ENCODE data around the gene GTPBP1.

The GTPBP1 gene

DNA sequence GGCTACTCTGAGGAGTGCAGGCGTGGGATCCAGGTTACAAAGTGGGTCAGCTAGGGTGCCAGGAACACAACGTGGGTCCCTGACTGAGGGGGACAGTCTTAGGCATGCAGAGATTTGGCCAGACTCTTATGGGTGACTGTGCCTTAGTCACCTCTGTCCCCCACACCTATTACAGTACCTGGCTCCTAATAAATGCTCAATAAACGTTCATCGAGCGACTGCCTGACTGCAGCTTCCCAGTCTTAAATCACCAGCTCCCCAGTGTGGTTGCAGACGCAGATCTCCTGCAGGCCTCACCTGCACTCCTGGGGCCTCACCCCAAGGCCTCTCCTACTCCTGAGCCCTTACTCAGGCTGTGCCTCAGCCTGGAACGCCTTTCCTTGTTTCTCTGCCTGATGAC, 53.3 kb downstream of the GTPBP1 start:
- H2AFZ ChIP-seq (ENCODE audit: low read depth, low read length, severe bottlenecking): no peak overlapping the region
- peaks cover 7% of the 10 kb centered on the region for H3F3A ChIP-seq (ENCODE audit: insufficient read depth)

DNA sequence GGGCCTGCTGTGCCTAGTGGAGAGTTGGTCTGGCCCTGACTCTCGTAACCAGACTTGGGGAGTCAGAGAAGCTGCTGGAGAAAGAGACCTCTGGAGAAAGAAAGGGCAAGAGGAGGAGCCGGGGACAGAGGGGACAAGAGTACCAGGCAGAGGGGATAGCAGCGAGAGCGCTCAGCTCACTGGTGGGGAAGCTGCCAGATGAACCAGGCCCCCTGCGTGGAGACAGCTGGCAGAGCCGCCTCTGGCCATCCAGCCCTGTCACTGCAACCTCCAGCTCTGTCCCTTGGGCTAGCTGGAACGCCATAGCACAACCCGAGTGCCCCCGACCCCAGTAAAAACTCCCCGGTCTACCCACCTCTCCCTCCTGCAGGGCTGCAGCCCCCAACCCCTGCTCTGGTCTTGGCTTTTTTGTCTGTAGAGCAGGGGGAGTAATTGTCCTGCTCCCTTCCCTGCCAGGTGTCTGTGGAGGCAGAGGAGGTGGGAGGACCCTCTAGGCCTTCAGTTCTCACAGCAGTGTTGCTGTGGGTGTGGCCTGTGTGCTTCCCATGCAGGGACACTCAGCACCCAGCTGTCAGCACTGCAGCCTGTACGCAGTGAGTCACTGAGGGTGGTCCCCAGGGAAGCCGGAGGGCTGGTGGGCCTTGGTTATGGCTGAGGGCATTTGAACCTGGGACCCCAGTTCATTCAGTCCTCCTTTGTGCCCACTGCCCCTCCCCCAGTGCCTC, 54.9 kb downstream of the GTPBP1 start:
- no peaks in the 10 kb centered on the region for H3K27me3 ChIP-seq (ENCODE audit: low read length)
- H4K20me1 ChIP-seq (ENCODE audit: low read depth, low read length): no peaks in the 10 kb centered on the region
- H3K27ac ChIP-seq (ENCODE audit: low read depth, low read length): no peak overlapping the region
- H3K36me3 ChIP-seq (ENCODE audit: low read length): no peaks in the 10 kb centered on the region
- no peak overlapping the region for H3K4me2 ChIP-seq (ENCODE audit: low read depth, low read length, poor library complexity, severe bottlenecking)
- no peak overlapping the region for H3K4me3 ChIP-seq (ENCODE audit: insufficient read depth, low read length, poor library complexity, severe bottlenecking)
- H3F3A ChIP-seq (ENCODE audit: insufficient read depth): 0 out of 2 replicates have a peak, but pooled peaks cover 4% of the 10 kb centered on the region
- TF ChIP-seq EZH2phosphoT487 (conservative IDR thresholded peaks at IDR 0.05; ENCODE audit: low read length): no peak
- TF ChIP-seq, protein P1, sequence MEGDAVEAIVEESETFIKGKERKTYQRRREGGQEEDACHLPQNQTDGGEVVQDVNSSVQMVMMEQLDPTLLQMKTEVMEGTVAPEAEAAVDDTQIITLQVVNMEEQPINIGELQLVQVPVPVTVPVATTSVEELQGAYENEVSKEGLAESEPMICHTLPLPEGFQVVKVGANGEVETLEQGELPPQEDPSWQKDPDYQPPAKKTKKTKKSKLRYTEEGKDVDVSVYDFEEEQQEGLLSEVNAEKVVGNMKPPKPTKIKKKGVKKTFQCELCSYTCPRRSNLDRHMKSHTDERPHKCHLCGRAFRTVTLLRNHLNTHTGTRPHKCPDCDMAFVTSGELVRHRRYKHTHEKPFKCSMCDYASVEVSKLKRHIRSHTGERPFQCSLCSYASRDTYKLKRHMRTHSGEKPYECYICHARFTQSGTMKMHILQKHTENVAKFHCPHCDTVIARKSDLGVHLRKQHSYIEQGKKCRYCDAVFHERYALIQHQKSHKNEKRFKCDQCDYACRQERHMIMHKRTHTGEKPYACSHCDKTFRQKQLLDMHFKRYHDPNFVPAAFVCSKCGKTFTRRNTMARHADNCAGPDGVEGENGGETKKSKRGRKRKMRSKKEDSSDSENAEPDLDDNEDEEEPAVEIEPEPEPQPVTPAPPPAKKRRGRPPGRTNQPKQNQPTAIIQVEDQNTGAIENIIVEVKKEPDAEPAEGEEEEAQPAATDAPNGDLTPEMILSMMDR (IDR thresholded peaks at IDR 0.05; ENCODE audit: insufficient read depth, low read length, poor library complexity, severe bottlenecking): no peak
- no peak overlapping the region for H2AFZ ChIP-seq (ENCODE audit: low read depth, low read length, severe bottlenecking)
- no peak overlapping the region for H3K9ac ChIP-seq (ENCODE audit: low read length)
- no peaks in the 10 kb centered on the region for H3K9me3 ChIP-seq (ENCODE audit: insufficient read depth, low read length)
- no peaks in the 10 kb centered on the region for H3K9me2 ChIP-seq (replicated peaks; ENCODE audit: insufficient read depth, low read length)
- no peaks in the 10 kb centered on the region for H3K79me2 ChIP-seq (ENCODE audit: insufficient read depth, low read length)

More for the DNA sequence above, 53.3 kb downstream of the GTPBP1 start:
- Histone ChIP-seq H3K9me3 (ENCODE audit: insufficient read depth, low read length) (no peaks in the 10 kb centered on the region), H3K36me3 (ENCODE audit: low read length) (no peaks in the 10 kb centered on the region), H3K27me3 (ENCODE audit: low read length) (no peaks in the 10 kb centered on the region), H3K9ac (ENCODE audit: low read length) (no peak overlapping the region), H3K79me2 (ENCODE audit: insufficient read depth, low read length) (peaks cover 15% of the 10 kb centered on the region; the same call in 1 of the 2 replicates), H3K4me3 (ENCODE audit: insufficient read depth, low read length, poor library complexity, severe bottlenecking) (no peak overlapping the region), H4K20me1 (ENCODE audit: low read depth, low read length) (no peaks in the 10 kb centered on the region), H3K4me2 (ENCODE audit: low read depth, low read length, poor library complexity, severe bottlenecking) (no peak overlapping the region), H3K27ac (ENCODE audit: low read depth, low read length) (no peak overlapping the region), H3K9me2 (replicated peaks; ENCODE audit: insufficient read depth, low read length) (no peaks in the 10 kb centered on the region)
- TF ChIP-seq EZH2phosphoT487 (conservative IDR thresholded peaks at IDR 0.05; ENCODE audit: low read length): no peak
- TF ChIP-seq, protein P1 (IDR thresholded peaks at IDR 0.05; ENCODE audit: insufficient read depth, low read length, poor library complexity, severe bottlenecking): no peak

DNA sequence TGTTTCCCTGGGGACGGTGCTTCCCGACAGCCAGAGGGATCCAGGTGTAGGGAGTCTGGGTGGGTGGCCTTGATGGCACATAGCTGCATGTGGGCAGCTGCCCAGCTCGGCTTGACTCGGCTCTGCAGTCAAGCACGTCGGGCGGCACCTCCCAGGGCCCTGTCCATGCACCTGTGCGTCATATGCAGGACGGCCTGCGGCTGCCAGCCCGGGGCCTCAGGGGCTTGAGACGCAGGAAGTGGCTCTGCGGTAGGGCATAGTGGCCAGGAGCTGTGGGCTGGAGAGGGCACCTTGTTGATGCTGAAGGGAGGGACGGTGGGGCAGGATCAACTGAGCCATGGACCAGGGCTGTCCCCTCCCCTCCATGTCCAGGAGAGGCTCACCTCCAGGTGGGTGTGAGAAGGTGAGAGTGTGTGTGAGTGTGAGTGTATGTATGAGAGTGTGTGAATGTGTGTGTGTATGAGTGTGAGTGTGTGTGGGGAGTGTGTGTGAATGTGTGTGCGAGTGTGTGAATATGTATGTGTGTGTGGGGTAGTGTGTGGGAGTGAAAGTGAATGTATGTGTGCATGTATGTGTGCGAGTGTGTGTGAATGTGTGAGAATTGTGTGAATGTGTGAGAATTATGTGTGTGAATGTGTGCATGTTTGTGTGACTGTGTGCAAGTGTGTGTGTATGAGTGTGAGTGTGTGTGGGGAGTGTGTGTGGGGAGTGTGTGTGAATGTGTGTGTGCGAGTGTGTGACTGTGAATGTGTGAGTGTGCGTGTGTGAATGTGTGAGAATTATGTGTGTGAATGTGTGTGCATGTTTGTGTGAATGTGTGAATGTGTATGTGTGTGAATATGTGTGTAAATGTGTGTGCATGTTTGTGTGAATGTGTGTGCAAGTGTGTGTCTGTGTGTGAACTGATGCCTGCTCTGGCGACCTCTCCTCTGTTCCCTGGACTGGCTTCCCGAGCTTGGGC, 55.7 kb downstream of the GTPBP1 start:
- 0 out of 2 replicates have a peak, but pooled peaks cover 2% of the 10 kb centered on the region for H3F3A ChIP-seq (ENCODE audit: insufficient read depth)
- no peaks in the 10 kb centered on the region for H3K27me3 ChIP-seq (ENCODE audit: low read length)
- no peaks in the 10 kb centered on the region for H3K9me3 ChIP-seq (ENCODE audit: insufficient read depth, low read length)
- no peak overlapping the region for H3K4me2 ChIP-seq (ENCODE audit: low read depth, low read length, poor library complexity, severe bottlenecking)
- H3K79me2 ChIP-seq (ENCODE audit: insufficient read depth, low read length): no peaks in the 10 kb centered on the region
- no peaks in the 10 kb centered on the region for H3K36me3 ChIP-seq (ENCODE audit: low read length)
- no peaks in the 10 kb centered on the region for H4K20me1 ChIP-seq (ENCODE audit: low read depth, low read length)
- TF ChIP-seq EZH2phosphoT487 (conservative IDR thresholded peaks at IDR 0.05; ENCODE audit: low read length): no peak
- TF ChIP-seq, protein P1 (IDR thresholded peaks at IDR 0.05; ENCODE audit: insufficient read depth, low read length, poor library complexity, severe bottlenecking): no peak
- no peak overlapping the region for H3K27ac ChIP-seq (ENCODE audit: low read depth, low read length)
- H3K9ac ChIP-seq (ENCODE audit: low read length): no peak overlapping the region
- H3K4me3 ChIP-seq (ENCODE audit: insufficient read depth, low read length, poor library complexity, severe bottlenecking): no peak overlapping the region
- no peaks in the 10 kb centered on the region for H3K9me2 ChIP-seq (replicated peaks; ENCODE audit: insufficient read depth, low read length)
- H2AFZ ChIP-seq (ENCODE audit: low read depth, low read length, severe bottlenecking): no peak overlapping the region

Measured in SU-DHL-6 (cell line).